PFSK-1 (cell line): Measurements from ENCODE around the gene C10orf143.

ENCODE experiments used
- FOXP2 ChIP-seq: optimal IDR thresholded peaks from 2 replicates; pipeline ENCODE3; 2011; ENCODE audit warnings: borderline replicate concordance, control low read depth, inconsistent platforms; ENCODE audit not compliant: insufficient read depth; ENCODE audit errors: extremely low read length, extremely low read depth
- POLR2AphosphoS5 ChIP-seq: IDR thresholded peaks from 2 replicates; pipeline ENCODE4 v1.6.1; 2012; ENCODE audit warnings: low read depth, mild to moderate bottlenecking, control low read depth, low read length, moderate library complexity
- SIN3A ChIP-seq: IDR thresholded peaks from 2 replicates; pipeline ENCODE4 v1.6.1; 2012; ENCODE audit warnings: mild to moderate bottlenecking, low read length, moderate library complexity, borderline replicate concordance; ENCODE audit not compliant: insufficient read depth
- TAF1 ChIP-seq: IDR thresholded peaks from 2 replicates; pipeline ENCODE4 v1.6.1; 2012; ENCODE audit warnings: low read length, control low read depth, borderline replicate concordance; ENCODE audit not compliant: insufficient read depth
- TF ChIP-seq, protein P1 (sequence below), 2 experiments: IDR thresholded peaks; 2 replicates each; pipeline versions ENCODE4 v1.6.1 to v1.8.0; 2011 to 2012; ENCODE audit warnings: low read depth in 2 of 2, low read length in 2 of 2, control low read depth in 1 of 2, inconsistent platforms in 1 of 2, mild to moderate bottlenecking in 1 of 2, moderate library complexity in 1 of 2; ENCODE audit not compliant: insufficient read depth in 1 of 2

The C10orf143 gene

DNA sequence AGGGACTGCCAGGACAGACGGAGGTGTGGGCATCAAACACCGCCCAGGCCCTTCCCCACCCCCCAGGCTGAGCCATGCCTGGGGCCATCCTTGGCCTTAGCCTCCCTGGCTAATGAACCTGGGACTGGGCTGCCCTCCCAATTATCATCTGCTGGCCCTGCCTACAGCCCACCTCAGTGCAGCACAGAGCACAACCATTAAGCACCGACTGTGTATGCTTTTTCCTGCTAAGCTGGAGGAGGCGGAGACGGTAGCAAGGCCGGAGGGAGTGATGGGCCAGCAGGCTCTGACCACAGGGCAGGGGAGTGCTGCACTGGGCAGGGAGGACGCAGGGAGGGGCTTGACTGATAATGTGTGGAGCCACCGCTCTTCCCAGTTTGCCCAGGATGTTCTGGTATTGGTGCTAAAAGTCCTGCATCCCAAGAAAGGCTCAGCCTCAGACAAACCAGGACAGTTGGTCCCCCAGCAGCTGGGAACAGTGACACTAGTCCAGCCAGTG is 72.0 kb downstream of the C10orf143 start:
- TF ChIP-seq POLR2AphosphoS5 = no peak
- TF ChIP-seq TAF1 = no peak
- no peak for TF ChIP-seq SIN3A
- TF ChIP-seq, protein P1, sequence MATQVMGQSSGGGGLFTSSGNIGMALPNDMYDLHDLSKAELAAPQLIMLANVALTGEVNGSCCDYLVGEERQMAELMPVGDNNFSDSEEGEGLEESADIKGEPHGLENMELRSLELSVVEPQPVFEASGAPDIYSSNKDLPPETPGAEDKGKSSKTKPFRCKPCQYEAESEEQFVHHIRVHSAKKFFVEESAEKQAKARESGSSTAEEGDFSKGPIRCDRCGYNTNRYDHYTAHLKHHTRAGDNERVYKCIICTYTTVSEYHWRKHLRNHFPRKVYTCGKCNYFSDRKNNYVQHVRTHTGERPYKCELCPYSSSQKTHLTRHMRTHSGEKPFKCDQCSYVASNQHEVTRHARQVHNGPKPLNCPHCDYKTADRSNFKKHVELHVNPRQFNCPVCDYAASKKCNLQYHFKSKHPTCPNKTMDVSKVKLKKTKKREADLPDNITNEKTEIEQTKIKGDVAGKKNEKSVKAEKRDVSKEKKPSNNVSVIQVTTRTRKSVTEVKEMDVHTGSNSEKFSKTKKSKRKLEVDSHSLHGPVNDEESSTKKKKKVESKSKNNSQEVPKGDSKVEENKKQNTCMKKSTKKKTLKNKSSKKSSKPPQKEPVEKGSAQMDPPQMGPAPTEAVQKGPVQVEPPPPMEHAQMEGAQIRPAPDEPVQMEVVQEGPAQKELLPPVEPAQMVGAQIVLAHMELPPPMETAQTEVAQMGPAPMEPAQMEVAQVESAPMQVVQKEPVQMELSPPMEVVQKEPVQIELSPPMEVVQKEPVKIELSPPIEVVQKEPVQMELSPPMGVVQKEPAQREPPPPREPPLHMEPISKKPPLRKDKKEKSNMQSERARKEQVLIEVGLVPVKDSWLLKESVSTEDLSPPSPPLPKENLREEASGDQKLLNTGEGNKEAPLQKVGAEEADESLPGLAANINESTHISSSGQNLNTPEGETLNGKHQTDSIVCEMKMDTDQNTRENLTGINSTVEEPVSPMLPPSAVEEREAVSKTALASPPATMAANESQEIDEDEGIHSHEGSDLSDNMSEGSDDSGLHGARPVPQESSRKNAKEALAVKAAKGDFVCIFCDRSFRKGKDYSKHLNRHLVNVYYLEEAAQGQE (IDR thresholded peaks at IDR 0.05; ENCODE audit: insufficient read depth in 1 of 2, low read depth in 2 of 2, low read length in 2 of 2) = no peak
- no peak for TF ChIP-seq FOXP2

DNA sequence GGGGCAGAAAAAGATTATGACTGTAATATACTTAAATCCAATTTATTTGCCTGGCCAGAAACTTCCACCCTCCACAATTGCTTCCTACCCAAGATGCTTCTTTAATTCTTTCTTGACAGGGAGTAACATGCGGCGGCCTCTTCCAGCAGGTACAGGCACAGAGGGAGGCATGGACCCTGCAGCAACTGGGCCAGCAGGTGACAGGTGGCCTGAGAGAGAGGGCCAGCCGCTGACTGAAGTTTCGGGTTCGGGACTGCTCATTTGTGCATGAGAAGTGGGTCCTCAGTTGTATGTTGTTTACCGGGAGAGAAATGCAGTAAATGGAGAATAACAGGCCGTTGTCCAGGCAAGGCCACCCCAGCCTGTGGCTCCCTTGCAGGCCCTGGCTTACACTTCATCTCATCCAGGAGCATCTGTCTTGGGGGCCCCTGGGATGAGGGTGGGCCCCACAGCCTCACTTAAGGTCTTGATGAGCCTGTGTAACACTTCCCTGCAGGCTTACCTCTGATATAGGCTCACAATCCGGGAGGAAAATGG is 72.5 kb downstream of the C10orf143 start:
- TF ChIP-seq FOXP2 (no peak), SIN3A (no peak)
- TF ChIP-seq, protein P1 (IDR thresholded peaks at IDR 0.05; ENCODE audit: insufficient read depth in 1 of 2, low read depth in 2 of 2, low read length in 2 of 2) = no peak

DNA sequence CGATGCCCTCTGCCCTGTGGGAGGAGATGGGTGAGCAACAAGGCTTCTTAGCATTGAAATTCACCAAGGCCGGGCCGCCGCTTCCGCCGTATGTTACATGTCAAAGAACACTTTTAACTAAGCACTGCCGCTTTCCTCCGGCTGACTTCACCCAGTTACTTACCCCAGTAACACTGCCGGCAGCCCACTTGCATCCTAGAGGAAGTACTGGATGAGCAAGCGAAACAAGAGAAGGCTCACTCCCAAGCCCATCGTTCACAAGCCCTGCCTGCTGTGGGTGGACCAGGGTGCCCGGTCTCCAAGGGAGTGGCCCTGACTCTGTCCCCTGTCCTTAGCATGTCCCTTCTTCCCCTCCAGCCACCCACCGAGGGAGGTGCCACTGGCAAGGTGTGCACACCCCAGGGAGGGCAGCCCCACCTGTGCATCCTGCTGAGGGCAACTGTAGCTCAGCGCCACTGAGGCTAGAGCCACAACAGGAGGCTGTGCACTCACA is 73.4 kb downstream of the C10orf143 start:
- TF ChIP-seq, protein P1 (IDR thresholded peaks at IDR 0.05; ENCODE audit: insufficient read depth in 1 of 2, low read depth in 2 of 2, low read length in 2 of 2) = no peak
- TF ChIP-seq TAF1 (no peak), POLR2AphosphoS5 (no peak), FOXP2 (no peak), SIN3A (no peak)

DNA sequence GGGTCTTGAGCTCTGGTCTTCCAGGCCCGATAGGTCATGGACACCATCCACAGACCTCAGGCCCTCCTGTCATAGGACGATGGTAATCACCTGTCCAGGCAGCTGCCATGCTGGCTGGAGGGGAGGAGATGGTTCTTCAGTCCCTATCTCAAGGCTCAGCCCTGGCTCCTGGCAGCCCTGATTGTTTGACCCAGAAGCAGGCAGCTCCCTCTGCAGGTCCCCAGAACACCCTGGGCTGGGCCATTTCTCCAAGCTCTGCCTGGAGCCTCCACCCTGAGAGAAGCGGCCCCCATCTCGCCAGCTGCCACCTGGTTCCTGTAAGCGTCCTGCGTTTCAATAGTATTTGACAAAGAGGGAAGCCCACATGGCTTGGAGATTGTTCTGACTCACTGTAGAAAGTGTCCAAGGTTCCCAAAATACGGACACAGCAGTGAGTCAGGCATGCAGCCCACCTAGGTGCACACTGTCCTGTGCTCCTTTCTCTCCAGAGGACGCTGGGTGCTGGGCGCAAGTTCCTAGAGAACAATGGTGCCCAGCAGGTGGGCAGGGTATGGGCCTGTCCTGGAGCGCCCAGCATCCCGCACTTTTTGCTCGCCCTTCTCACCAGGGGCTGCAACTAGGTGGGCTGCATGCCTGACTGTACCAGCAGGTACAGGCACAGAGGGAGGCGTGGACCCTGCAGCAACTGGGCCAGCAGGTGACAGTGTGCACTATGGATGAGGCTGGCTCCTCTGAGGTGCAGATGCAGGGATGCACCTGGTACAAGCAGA is 74.1 kb downstream of the C10orf143 start:
- TF ChIP-seq FOXP2 = no peak
- no peak for TF ChIP-seq TAF1
- no peak for TF ChIP-seq POLR2AphosphoS5
- TF ChIP-seq, protein P1 (IDR thresholded peaks at IDR 0.05; ENCODE audit: insufficient read depth in 1 of 2, low read depth in 2 of 2, low read length in 2 of 2) = no peak
- no peak for TF ChIP-seq SIN3A
